Measurements from ENCODE around the gene TACSTD2.
"Not testable (repeated sequence)": the region's sequence is repeated elsewhere in the genome, so short reads cannot be mapped to it uniquely, and the experiment has no call there.

Gene TACSTD2

GRCh38 chr1:58611861-58612385 lies 34.9 kb upstream of the TACSTD2 start:
- H3K9me3 ChIP-seq (ENCODE audit: control insufficient read depth, low read length): no peaks in the 10 kb centered on the region
- H3K27me3 ChIP-seq (replicated peaks; ENCODE audit: control insufficient read depth, insufficient read depth, low read length, poor library complexity, severe bottlenecking): no peaks in the 10 kb centered on the region
- H3K27ac ChIP-seq (ENCODE audit: insufficient read depth, low read length, poor library complexity, severe bottlenecking): no peak overlapping the region
- no peaks in the 10 kb centered on the region for H3K36me3 ChIP-seq (ENCODE audit: control insufficient read depth, insufficient read depth, low read length)
- no peak for DNase-seq
- no peak overlapping the region for H3K4me3 ChIP-seq (ENCODE audit: insufficient read depth, low read depth, low read length, poor library complexity, severe bottlenecking)
- H3K4me1 ChIP-seq (ENCODE audit: control insufficient read depth, insufficient read depth, low read length, poor library complexity, severe bottlenecking): no peaks in the 10 kb centered on the region

DNA sequence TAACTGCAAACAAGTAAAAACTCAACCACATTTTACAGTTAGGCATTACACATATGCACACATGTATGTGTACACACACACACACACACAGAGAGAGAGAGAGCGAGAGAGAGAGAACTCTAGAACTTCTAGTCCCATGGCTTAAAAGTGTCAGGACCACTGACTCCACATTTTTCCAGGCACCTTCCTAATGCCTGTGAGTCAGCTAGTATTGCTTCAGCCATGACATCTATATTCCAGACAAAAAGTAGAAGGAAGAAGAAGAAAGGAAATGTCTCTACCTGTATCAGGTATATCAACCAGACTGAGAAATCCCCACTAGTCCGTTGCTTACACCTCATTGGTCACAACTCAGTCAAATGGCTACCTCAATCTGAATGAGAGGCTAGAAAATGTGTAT lies 31.9 kb upstream of the TACSTD2 start:
- Histone ChIP-seq H3K4me1 (ENCODE audit: control insufficient read depth, insufficient read depth, low read length, poor library complexity, severe bottlenecking) (no peaks in the 10 kb centered on the region), H3K4me3 (ENCODE audit: insufficient read depth, low read depth, low read length, poor library complexity, severe bottlenecking) (no peak overlapping the region), H3K9me3 (ENCODE audit: control insufficient read depth, low read length) (no peaks in the 10 kb centered on the region), H3K27ac (ENCODE audit: insufficient read depth, low read length, poor library complexity, severe bottlenecking) (no peak overlapping the region), H3K36me3 (ENCODE audit: control insufficient read depth, insufficient read depth, low read length) (no peaks in the 10 kb centered on the region), H3K27me3 (replicated peaks; ENCODE audit: control insufficient read depth, insufficient read depth, low read length, poor library complexity, severe bottlenecking) (no peaks in the 10 kb centered on the region)
- no peak for DNase-seq

DNA sequence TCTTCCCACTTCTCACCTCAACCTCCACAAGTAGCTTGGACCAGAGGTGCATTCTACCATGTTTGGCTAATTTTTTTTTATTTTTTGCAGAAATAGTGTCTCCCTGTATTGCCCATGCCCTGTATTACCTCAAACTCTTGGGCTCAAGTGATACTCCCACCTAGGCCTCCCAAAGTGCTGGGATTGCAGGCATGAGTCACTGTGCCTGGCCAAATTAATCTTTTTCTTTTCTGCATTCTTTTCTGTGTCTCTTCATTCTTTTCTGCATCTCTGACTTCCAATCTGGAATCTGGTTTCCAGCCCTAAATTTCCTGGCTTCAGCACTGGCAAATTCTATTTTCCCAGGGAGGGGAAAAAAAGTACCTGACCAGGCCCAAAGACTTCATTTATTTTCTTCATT lies 31.2 kb upstream of the TACSTD2 start:
- no peak for DNase-seq
- Histone ChIP-seq H3K27ac (ENCODE audit: insufficient read depth, low read length, poor library complexity, severe bottlenecking) (no peak overlapping the region), H3K36me3 (ENCODE audit: control insufficient read depth, insufficient read depth, low read length) (no peaks in the 10 kb centered on the region), H3K9me3 (ENCODE audit: control insufficient read depth, low read length) (no peaks in the 10 kb centered on the region), H3K4me1 (ENCODE audit: control insufficient read depth, insufficient read depth, low read length, poor library complexity, severe bottlenecking) (no peaks in the 10 kb centered on the region), H3K4me3 (ENCODE audit: insufficient read depth, low read depth, low read length, poor library complexity, severe bottlenecking) (no peak overlapping the region), H3K27me3 (replicated peaks; ENCODE audit: control insufficient read depth, insufficient read depth, low read length, poor library complexity, severe bottlenecking) (no peaks in the 10 kb centered on the region)

GRCh38 chr1:58607391-58607790 lies 30.3 kb upstream of the TACSTD2 start:
- no peaks in the 10 kb centered on the region for H3K9me3 ChIP-seq (ENCODE audit: control insufficient read depth, low read length)
- no peak for DNase-seq
- no peaks in the 10 kb centered on the region for H3K4me1 ChIP-seq (ENCODE audit: control insufficient read depth, insufficient read depth, low read length, poor library complexity, severe bottlenecking)
- no peak overlapping the region for H3K27ac ChIP-seq (ENCODE audit: insufficient read depth, low read length, poor library complexity, severe bottlenecking)
- H3K4me3 ChIP-seq (ENCODE audit: insufficient read depth, low read depth, low read length, poor library complexity, severe bottlenecking): no peak overlapping the region
- H3K27me3 ChIP-seq (replicated peaks; ENCODE audit: control insufficient read depth, insufficient read depth, low read length, poor library complexity, severe bottlenecking): no peaks in the 10 kb centered on the region
- no peaks in the 10 kb centered on the region for H3K36me3 ChIP-seq (ENCODE audit: control insufficient read depth, insufficient read depth, low read length)

- H3K4me1 ChIP-seq (ENCODE audit: control insufficient read depth, insufficient read depth, low read length, poor library complexity, severe bottlenecking); H3K27me3 ChIP-seq (replicated peaks; ENCODE audit: control insufficient read depth, insufficient read depth, low read length, poor library complexity, severe bottlenecking); DNase-seq; H3K9me3 ChIP-seq (ENCODE audit: control insufficient read depth, low read length); H3K4me3 ChIP-seq (ENCODE audit: insufficient read depth, low read depth, low read length, poor library complexity, severe bottlenecking); H3K36me3 ChIP-seq (ENCODE audit: control insufficient read depth, insufficient read depth, low read length); H3K27ac ChIP-seq (ENCODE audit: insufficient read depth, low read length, poor library complexity, severe bottlenecking): not testable (repeated sequence)
Observed at GRCh38 chr1:58601921-58602320, 24.9 kb upstream of the TACSTD2 start.

- no peaks in the 10 kb centered on the region for H3K4me1 ChIP-seq (ENCODE audit: control insufficient read depth, insufficient read depth, low read length, poor library complexity, severe bottlenecking)
- no peak overlapping the region for H3K4me3 ChIP-seq (ENCODE audit: insufficient read depth, low read depth, low read length, poor library complexity, severe bottlenecking)
- H3K36me3 ChIP-seq (ENCODE audit: control insufficient read depth, insufficient read depth, low read length): no peaks in the 10 kb centered on the region
- no peak for DNase-seq
- no peaks in the 10 kb centered on the region for H3K9me3 ChIP-seq (ENCODE audit: control insufficient read depth, low read length)
- no peaks in the 10 kb centered on the region for H3K27me3 ChIP-seq (replicated peaks; ENCODE audit: control insufficient read depth, insufficient read depth, low read length, poor library complexity, severe bottlenecking)
- no peak overlapping the region for H3K27ac ChIP-seq (ENCODE audit: insufficient read depth, low read length, poor library complexity, severe bottlenecking)
Observed at GRCh38 chr1:58597996-58598395, 20.9 kb upstream of the TACSTD2 start.

DNA sequence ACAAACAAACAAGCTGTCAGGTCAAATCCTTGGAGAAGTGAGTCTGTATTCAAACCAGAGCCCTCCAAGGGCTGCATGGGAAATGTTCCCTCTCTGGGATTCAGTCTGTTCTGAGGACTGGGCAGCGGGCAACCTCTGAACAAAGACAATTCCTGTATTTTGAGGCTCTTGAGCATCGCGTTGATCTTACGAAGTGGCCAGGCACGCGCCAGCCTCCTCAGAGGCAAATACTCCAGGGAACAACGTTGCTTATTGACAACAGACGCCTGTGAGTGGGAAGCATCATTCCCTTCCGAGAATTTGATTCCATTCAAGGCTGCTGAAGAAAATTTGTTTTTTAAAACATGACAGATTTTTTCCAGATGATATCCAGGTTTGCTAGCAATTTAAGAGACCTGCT lies 20.0 kb upstream of the TACSTD2 start:
- no peak overlapping the region for H3K4me3 ChIP-seq (ENCODE audit: insufficient read depth, low read depth, low read length, poor library complexity, severe bottlenecking)
- H3K9me3 ChIP-seq (ENCODE audit: control insufficient read depth, low read length): no peaks in the 10 kb centered on the region
- DNase-seq: no peak
- no peaks in the 10 kb centered on the region for H3K27me3 ChIP-seq (replicated peaks; ENCODE audit: control insufficient read depth, insufficient read depth, low read length, poor library complexity, severe bottlenecking)
- H3K4me1 ChIP-seq (ENCODE audit: control insufficient read depth, insufficient read depth, low read length, poor library complexity, severe bottlenecking): no peaks in the 10 kb centered on the region
- H3K27ac ChIP-seq (ENCODE audit: insufficient read depth, low read length, poor library complexity, severe bottlenecking): no peak overlapping the region
- H3K36me3 ChIP-seq (ENCODE audit: control insufficient read depth, insufficient read depth, low read length): no peaks in the 10 kb centered on the region

GRCh38 chr1:58596631-58597052 lies 19.6 kb upstream of the TACSTD2 start:
- H3K4me1 ChIP-seq (ENCODE audit: control insufficient read depth, insufficient read depth, low read length, poor library complexity, severe bottlenecking): no peaks in the 10 kb centered on the region
- no peak overlapping the region for H3K27ac ChIP-seq (ENCODE audit: insufficient read depth, low read length, poor library complexity, severe bottlenecking)
- H3K9me3 ChIP-seq (ENCODE audit: control insufficient read depth, low read length): no peaks in the 10 kb centered on the region
- no peaks in the 10 kb centered on the region for H3K36me3 ChIP-seq (ENCODE audit: control insufficient read depth, insufficient read depth, low read length)
- no peak for DNase-seq
- H3K4me3 ChIP-seq (ENCODE audit: insufficient read depth, low read depth, low read length, poor library complexity, severe bottlenecking): no peak overlapping the region
- H3K27me3 ChIP-seq (replicated peaks; ENCODE audit: control insufficient read depth, insufficient read depth, low read length, poor library complexity, severe bottlenecking): no peaks in the 10 kb centered on the region

DNA sequence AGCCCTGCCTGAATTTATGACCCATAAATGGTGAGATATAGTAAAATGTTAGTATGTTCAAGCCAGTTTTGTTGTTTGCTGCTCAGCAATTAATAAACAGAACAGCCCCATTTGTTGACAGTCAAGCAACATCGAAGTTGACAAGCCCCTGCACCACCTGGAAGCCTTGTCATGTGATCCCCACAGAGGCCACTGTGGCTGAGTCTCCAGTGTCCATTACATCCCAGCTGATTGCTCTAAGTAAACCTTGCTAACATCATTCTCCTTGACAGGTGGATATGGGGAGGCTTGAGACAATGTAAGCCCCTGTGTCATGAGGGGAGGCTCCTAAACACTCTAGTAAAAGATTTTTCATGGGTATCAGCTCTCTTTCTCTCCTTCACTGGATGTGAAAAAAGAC lies 17.5 kb upstream of the TACSTD2 start:
- no peak overlapping the region for H3K4me3 ChIP-seq (ENCODE audit: insufficient read depth, low read depth, low read length, poor library complexity, severe bottlenecking)
- no peaks in the 10 kb centered on the region for H3K4me1 ChIP-seq (ENCODE audit: control insufficient read depth, insufficient read depth, low read length, poor library complexity, severe bottlenecking)
- H3K9me3 ChIP-seq (ENCODE audit: control insufficient read depth, low read length): no peaks in the 10 kb centered on the region
- no peaks in the 10 kb centered on the region for H3K27me3 ChIP-seq (replicated peaks; ENCODE audit: control insufficient read depth, insufficient read depth, low read length, poor library complexity, severe bottlenecking)
- H3K27ac ChIP-seq (ENCODE audit: insufficient read depth, low read length, poor library complexity, severe bottlenecking): no peak overlapping the region
- no peaks in the 10 kb centered on the region for H3K36me3 ChIP-seq (ENCODE audit: control insufficient read depth, insufficient read depth, low read length)
- no peak for DNase-seq

- no peak for DNase-seq
- no peaks in the 10 kb centered on the region for H3K4me1 ChIP-seq (ENCODE audit: control insufficient read depth, insufficient read depth, low read length, poor library complexity, severe bottlenecking)
- no peaks in the 10 kb centered on the region for H3K27me3 ChIP-seq (replicated peaks; ENCODE audit: control insufficient read depth, insufficient read depth, low read length, poor library complexity, severe bottlenecking)
- H3K9me3 ChIP-seq (ENCODE audit: control insufficient read depth, low read length): no peaks in the 10 kb centered on the region
- H3K4me3 ChIP-seq (ENCODE audit: insufficient read depth, low read depth, low read length, poor library complexity, severe bottlenecking): no peak overlapping the region
- H3K27ac ChIP-seq (ENCODE audit: insufficient read depth, low read length, poor library complexity, severe bottlenecking): no peak overlapping the region
- no peaks in the 10 kb centered on the region for H3K36me3 ChIP-seq (ENCODE audit: control insufficient read depth, insufficient read depth, low read length)
Observed at GRCh38 chr1:58592522-58593134, 15.6 kb upstream of the TACSTD2 start.
